HepG2 (cell line): ENCODE measurements around the gene FNDC8. TPM values are rescaled to one million over a fixed set of nuclear protein-coding genes. Genes with fewer than 3 reads are reported as not detected.

Experiments used
- CC2D1A ChIP-seq: sonication (generic); formaldehyde crosslinking; IDR thresholded peaks from 2 replicates; pipeline ENCODE4 v1.8.1; 2023; ENCODE audit warnings: mild to moderate bottlenecking, missing genetic modification reagents
- GFI1 ChIP-seq: sonication (generic); formaldehyde crosslinking; IDR thresholded peaks from 2 replicates; pipeline ENCODE4 v1.5.0; 2020; ENCODE audit warnings: missing genetic modification reagents, mild to moderate bottlenecking, borderline replicate concordance
- HDAC6 ChIP-seq: fragments of 200-600 bp; sonication (generic); IDR thresholded peaks from 2 replicates; pipeline ENCODE4 v1.7.0; 2017; ENCODE audit warnings: mild to moderate bottlenecking, antibody characterized with exemption, low read length, low read depth
- MTF1 ChIP-seq: sonication (generic); formaldehyde crosslinking; IDR thresholded peaks from 2 replicates; pipeline ENCODE4 v1.5.0; 2020; ENCODE audit warnings: missing genetic modification reagents
- NR3C1 ChIP-seq: sonication (generic); formaldehyde crosslinking; IDR thresholded peaks from 2 replicates; pipeline ENCODE4 v1.4.0; 2020; ENCODE audit warnings: missing genetic modification reagents
- TEAD3 ChIP-seq: optimal IDR thresholded peaks from 2 replicates; pipeline ENCODE3; 2016; ENCODE audit warnings: borderline replicate concordance
- ZFP36L1 ChIP-seq: sonication (generic); formaldehyde crosslinking; IDR thresholded peaks from 2 replicates; pipeline ENCODE4 v1.8.0; 2022; ENCODE audit warnings: mild to moderate bottlenecking, missing genetic modification reagents, moderate library complexity
- ZNF274 ChIP-seq: sonication (generic); formaldehyde crosslinking; IDR thresholded peaks from 2 replicates; pipeline ENCODE4 v1.5.1; 2020; ENCODE audit warnings: mild to moderate bottlenecking, missing genetic modification reagents
- polyA plus RNA-seq, 8 experiments: library from polyadenylated mRNA; depleted of rRNA in 3 of 8; stranded (reverse) in 7 of 8; unstranded in 1 of 8; fragments of >200 nt; fragmentation: Illumina TruSeq in 4 of 8; extraction: Trizol in 4 of 8; gene quantifications; 2 replicates each; pipeline versions ENCODE4 v1.2.1 to v1.2.3, GENCODE V29; 2011 to 2016; ENCODE audit warnings: low read depth in 4 of 8, missing spikeins in 1 of 8, mixed read lengths in 1 of 8; ENCODE audit not compliant: insufficient read depth in 1 of 8
- total RNA-seq, 5 experiments: library from RNA; depleted of rRNA; stranded (reverse); fragments of >200 nt; fragmentation: Illumina TruSeq; extraction: Trizol; gene quantifications; 2 replicates each; pipeline ENCODE4 v1.2.3, GENCODE V29; 2016; ENCODE audit warnings: low read depth in 1 of 5
- TF ChIP-seq, protein P1 (sequence below): sonication (generic); formaldehyde crosslinking; IDR thresholded peaks from 2 replicates; pipeline ENCODE4 v1.9.0; 2021; ENCODE audit warnings: missing genetic modification reagents, borderline replicate concordance
- TF ChIP-seq, protein P2 (sequence below): sonication (generic); formaldehyde crosslinking; IDR thresholded peaks from 2 replicates; pipeline ENCODE4 v1.8.1; 2023; ENCODE audit warnings: mild to moderate bottlenecking, moderate library complexity, missing genetic modification reagents
- TF ChIP-seq, protein P3 (sequence below): sonication (generic); formaldehyde crosslinking; IDR thresholded peaks from 2 replicates; pipeline ENCODE4 v1.5.1; 2020; ENCODE audit warnings: mild to moderate bottlenecking, missing genetic modification reagents, borderline replicate concordance
- TF ChIP-seq, protein P4 (sequence below): sonication (generic); formaldehyde crosslinking; conservative IDR thresholded peaks from 2 replicates; pipeline ENCODE4 v1.8.0; 2022; ENCODE audit warnings: low read depth, missing genetic modification reagents

FNDC8 gene
- total and polyA plus RNA-seq, 2 of the 13 experiments (the other 11 are each of a cell fraction or from before 2014, with no cell fraction given): not detected

DNA sequence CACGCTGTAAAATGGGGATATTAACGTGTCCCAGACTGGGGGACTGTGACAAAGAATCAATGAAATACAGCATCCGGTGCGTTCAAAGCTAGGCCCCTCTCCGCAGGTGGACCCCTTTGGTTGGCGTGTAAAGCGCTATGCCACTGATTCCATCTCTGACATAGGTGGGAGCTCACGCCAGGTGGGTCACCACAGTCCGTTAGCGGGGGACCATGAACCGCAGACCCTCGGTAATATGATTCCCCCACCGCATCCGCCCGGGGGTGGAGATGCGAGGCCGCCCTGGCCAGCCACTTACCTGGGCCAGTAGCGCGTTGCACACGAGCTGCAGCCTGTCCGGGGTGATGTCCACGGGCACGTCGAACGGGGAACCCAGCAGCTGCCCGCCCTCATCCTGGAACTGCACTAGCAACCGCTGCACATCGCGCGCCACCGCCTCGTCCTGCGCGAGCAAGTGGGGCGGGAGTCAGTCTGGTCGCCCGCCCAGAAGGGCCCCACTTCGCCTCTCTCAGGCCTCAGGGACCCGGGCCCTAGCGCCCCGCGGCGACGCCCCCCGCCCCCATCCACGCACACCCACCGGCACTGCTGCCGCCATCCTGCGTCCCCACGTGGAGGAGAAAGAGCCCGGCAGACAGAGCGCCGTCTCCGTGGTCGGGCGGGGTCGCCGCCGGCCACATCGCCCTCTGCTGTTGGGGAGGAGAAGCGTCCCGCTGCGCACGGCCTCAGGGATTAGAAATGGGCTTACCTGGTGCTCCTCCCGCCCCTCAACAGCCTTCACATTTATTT is 20.5 kb downstream of the FNDC8 start, which contains the start of gene NLE1 (continued):
- TF ChIP-seq, protein P1, sequence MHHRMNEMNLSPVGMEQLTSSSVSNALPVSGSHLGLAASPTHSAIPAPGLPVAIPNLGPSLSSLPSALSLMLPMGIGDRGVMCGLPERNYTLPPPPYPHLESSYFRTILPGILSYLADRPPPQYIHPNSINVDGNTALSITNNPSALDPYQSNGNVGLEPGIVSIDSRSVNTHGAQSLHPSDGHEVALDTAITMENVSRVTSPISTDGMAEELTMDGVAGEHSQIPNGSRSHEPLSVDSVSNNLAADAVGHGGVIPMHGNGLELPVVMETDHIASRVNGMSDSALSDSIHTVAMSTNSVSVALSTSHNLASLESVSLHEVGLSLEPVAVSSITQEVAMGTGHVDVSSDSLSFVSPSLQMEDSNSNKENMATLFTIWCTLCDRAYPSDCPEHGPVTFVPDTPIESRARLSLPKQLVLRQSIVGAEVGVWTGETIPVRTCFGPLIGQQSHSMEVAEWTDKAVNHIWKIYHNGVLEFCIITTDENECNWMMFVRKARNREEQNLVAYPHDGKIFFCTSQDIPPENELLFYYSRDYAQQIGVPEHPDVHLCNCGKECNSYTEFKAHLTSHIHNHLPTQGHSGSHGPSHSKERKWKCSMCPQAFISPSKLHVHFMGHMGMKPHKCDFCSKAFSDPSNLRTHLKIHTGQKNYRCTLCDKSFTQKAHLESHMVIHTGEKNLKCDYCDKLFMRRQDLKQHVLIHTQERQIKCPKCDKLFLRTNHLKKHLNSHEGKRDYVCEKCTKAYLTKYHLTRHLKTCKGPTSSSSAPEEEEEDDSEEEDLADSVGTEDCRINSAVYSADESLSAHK: no peak
- TF ChIP-seq MTF1 (CRISPR knock-in tag) (peak; percentile 86), GFI1 (CRISPR knock-in tag) (no peak), ZFP36L1 (CRISPR knock-in tag) (no peak), HDAC6 (no peak), TEAD3 (CRISPR knock-in tag) (peak; percentile 41), NR3C1 (no peak), CC2D1A (CRISPR knock-in tag) (no peak), ZNF274 (CRISPR knock-in tag) (peak; percentile 84)
- TF ChIP-seq, protein P2, sequence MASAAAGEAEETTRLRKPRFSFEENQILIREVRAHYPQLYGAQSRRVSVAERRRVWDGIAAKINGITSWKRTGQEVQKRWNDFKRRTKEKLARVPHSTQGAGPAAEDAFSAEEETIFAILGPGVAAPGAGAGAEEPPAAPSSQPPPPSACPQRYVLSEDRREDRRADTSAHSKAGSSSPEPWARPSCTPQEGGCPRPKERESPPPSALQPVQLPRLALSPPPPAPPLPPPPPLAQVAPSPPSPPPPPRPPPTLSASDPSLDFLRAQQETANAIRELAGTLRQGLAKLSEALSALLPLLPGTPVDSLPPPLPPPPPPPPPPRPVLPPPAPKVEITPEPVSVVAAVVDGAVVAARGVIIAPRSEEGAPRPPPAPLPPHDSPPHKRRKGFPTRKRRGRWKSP (CRISPR knock-in tag): peak; percentile 66; the same call in 1 of the 2 replicates
- TF ChIP-seq, protein P3, sequence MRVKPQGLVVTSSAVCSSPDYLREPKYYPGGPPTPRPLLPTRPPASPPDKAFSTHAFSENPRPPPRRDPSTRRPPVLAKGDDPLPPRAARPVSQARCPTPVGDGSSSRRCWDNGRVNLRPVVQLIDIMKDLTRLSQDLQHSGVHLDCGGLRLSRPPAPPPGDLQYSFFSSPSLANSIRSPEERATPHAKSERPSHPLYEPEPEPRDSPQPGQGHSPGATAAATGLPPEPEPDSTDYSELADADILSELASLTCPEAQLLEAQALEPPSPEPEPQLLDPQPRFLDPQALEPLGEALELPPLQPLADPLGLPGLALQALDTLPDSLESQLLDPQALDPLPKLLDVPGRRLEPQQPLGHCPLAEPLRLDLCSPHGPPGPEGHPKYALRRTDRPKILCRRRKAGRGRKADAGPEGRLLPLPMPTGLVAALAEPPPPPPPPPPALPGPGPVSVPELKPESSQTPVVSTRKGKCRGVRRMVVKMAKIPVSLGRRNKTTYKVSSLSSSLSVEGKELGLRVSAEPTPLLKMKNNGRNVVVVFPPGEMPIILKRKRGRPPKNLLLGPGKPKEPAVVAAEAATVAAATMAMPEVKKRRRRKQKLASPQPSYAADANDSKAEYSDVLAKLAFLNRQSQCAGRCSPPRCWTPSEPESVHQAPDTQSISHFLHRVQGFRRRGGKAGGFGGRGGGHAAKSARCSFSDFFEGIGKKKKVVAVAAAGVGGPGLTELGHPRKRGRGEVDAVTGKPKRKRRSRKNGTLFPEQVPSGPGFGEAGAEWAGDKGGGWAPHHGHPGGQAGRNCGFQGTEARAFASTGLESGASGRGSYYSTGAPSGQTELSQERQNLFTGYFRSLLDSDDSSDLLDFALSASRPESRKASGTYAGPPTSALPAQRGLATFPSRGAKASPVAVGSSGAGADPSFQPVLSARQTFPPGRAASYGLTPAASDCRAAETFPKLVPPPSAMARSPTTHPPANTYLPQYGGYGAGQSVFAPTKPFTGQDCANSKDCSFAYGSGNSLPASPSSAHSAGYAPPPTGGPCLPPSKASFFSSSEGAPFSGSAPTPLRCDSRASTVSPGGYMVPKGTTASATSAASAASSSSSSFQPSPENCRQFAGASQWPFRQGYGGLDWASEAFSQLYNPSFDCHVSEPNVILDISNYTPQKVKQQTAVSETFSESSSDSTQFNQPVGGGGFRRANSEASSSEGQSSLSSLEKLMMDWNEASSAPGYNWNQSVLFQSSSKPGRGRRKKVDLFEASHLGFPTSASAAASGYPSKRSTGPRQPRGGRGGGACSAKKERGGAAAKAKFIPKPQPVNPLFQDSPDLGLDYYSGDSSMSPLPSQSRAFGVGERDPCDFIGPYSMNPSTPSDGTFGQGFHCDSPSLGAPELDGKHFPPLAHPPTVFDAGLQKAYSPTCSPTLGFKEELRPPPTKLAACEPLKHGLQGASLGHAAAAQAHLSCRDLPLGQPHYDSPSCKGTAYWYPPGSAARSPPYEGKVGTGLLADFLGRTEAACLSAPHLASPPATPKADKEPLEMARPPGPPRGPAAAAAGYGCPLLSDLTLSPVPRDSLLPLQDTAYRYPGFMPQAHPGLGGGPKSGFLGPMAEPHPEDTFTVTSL (CRISPR knock-in tag): no peak
- TF ChIP-seq, protein P4, sequence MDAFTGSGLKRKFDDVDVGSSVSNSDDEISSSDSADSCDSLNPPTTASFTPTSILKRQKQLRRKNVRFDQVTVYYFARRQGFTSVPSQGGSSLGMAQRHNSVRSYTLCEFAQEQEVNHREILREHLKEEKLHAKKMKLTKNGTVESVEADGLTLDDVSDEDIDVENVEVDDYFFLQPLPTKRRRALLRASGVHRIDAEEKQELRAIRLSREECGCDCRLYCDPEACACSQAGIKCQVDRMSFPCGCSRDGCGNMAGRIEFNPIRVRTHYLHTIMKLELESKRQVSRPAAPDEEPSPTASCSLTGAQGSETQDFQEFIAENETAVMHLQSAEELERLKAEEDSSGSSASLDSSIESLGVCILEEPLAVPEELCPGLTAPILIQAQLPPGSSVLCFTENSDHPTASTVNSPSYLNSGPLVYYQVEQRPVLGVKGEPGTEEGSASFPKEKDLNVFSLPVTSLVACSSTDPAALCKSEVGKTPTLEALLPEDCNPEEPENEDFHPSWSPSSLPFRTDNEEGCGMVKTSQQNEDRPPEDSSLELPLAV (CRISPR knock-in tag): 0 out of 2 replicates have a peak, but pooled peaks have one; percentile 57
